Prostate gland (tissue), 2 donors: ENCODE data around the gene COG4.

Experiments used
- CTCF ChIP-seq, 4 experiments: fragments of 200-600 bp in 2 of 4; fragments of 450-650 bp in 2 of 4; sonication (generic) in 2 of 4; IDR thresholded peaks; 1 replicate in 3 of 4; 2 replicates in 1 of 4; pipeline ENCODE4 v1.5.1; 2016 to 2019; ENCODE audit warnings: antibody characterized with exemption in 4 of 4, mild to moderate bottlenecking in 2 of 4, moderate library complexity in 2 of 4
- POLR2A ChIP-seq: fragments of 450-650 bp; IDR thresholded peaks from one replicate; pipeline ENCODE4 v1.6.1; 2016; ENCODE audit warnings: antibody characterized with exemption, mild to moderate bottlenecking
- POLR2AphosphoS5 ChIP-seq: sonication (generic); formaldehyde crosslinking; IDR thresholded peaks from one replicate; pipeline ENCODE4 v1.6.1; 2017; ENCODE audit warnings: antibody characterized with exemption

GRCh38 chr16:70508752-70509151 is 14.6 kb downstream of the COG4 start:
- no peak for TF ChIP-seq CTCF (IDR thresholded peaks at IDR 0.05)
- TF ChIP-seq POLR2A = no peak
- TF ChIP-seq POLR2AphosphoS5 = no peak
